Heart left ventricle (tissue), 16 donors: ENCODE data around the gene DCN. TPM values are rescaled to one million over a fixed set of nuclear protein-coding genes. Genes with fewer than 3 reads are reported as not detected.
A peak's percentile ranks its signal among the peaks of the same experiment; 100 is the strongest.

Source experiments
- ATAC-seq, 4 donors: fragments of 200-7000 bp; cut with Tn5 transposase; one replicate each; pipeline ENCODE4 v1.9.1; 2020 to 2022; ENCODE audit warnings: moderate library complexity in 4 of 4, mild to moderate bottlenecking in 3 of 4, moderate number of reproducible peaks in 1 of 4
- DNase-seq, 5 donors: peaks; one replicate each; pipeline ENCODE4 v3.0.0-alpha.2; 2020
- H3K27ac ChIP-seq, 12 donors: fragments of 200-600 bp; sonication (generic) in 4 of 12; one replicate each; pipeline versions ENCODE4 v1.5.0 to v1.8.0; 2016 to 2022; ENCODE audit warnings: mild to moderate bottlenecking in 2 of 12
- H3K27me3 ChIP-seq, 9 donors: fragments of 200-600 bp; sonication (generic) in 2 of 9; one replicate each; pipeline versions ENCODE4 v1.5.1 to v1.8.0; 2016 to 2022; ENCODE audit warnings: mild to moderate bottlenecking in 3 of 9
- H3K36me3 ChIP-seq, 9 donors: fragments of 200-600 bp; sonication (generic) in 2 of 9; one replicate each; pipeline versions ENCODE4 v1.5.0 to v1.8.0; 2018 to 2022; ENCODE audit warnings: mild to moderate bottlenecking in 2 of 9
- H3K4me1 ChIP-seq, 12 donors: fragments of 200-600 bp; sonication (generic) in 4 of 12; one replicate each; pipeline versions ENCODE4 v1.5.0 to v1.8.0; 2016 to 2022; ENCODE audit warnings: mild to moderate bottlenecking in 3 of 12
- H3K4me3 ChIP-seq, 12 donors: fragments of 200-600 bp; sonication (generic) in 4 of 12; one replicate each; pipeline versions ENCODE4 v1.5.0 to v1.8.0; 2017 to 2022; ENCODE audit warnings: mild to moderate bottlenecking in 9 of 12, moderate library complexity in 4 of 12
- H3K9me3 ChIP-seq, 12 donors: fragments of 200-600 bp; sonication (generic) in 4 of 12; one replicate each; pipeline versions ENCODE4 v1.5.0 to v1.8.0; 2016 to 2022; ENCODE audit warnings: mild to moderate bottlenecking in 1 of 12
- POLR2A ChIP-seq, 2 donors: fragments of 450-650 bp; IDR thresholded peaks; one replicate each; pipeline ENCODE4 v1.6.1; 2017; ENCODE audit warnings: antibody characterized with exemption in 2 of 2, mild to moderate bottlenecking in 2 of 2, moderate library complexity in 2 of 2
- WGBS, 4 donors: extraction: QIAGEN DNeasy Blood & Tissue Kit in 2 of 4; methylation state at CpG; one replicate each; pipeline versions ENCODE4 v1.1.5 to v1.1.7; 2013 to 2018; 5-methylcytosine and 5-hydroxymethylcytosine counted together
- intact Hi-C, 10 donors: fragments of 100-400 bp; cut with DNase I; formaldehyde crosslinking; loops; one replicate each; pipeline versions ENCODE4 v1.11.1 to v1.14.2; 2022
- polyA plus RNA-seq, 2 donors: library from polyadenylated mRNA; stranded (reverse); fragments of 200-250 nt; gene quantifications; one replicate each; pipeline ENCODE4 v1.2.3, GENCODE V29; 2013
- total RNA-seq, 9 donors: library from RNA; depleted of rRNA in 2 of 9; stranded (reverse); fragments of >200 nt in 2 of 9; fragmentation: NEBNext Ultra II Directional in 3 of 9; extraction: Animal tissue kit (Norgen Biotek cat#: 25700) in 3 of 9; gene quantifications; one replicate each; pipeline versions ENCODE4 v1.1.0 to v1.2.4, GENCODE V29; 2016 to 2023
- TF ChIP-seq, protein P1 (sequence below), 12 donors: fragments of 200-600 bp; sonication (generic) in 4 of 12; IDR thresholded peaks; one replicate each; pipeline versions ENCODE4 v1.5.0 to v1.8.0; 2018 to 2022; ENCODE audit warnings: antibody characterized with exemption in 12 of 12, mild to moderate bottlenecking in 5 of 12
- donor health status: ischemic (EF 13 %, LVEDD 7.1; RV severe dilation, severe dysfunction).
- donor health status: healthy with polysubstance abuse.
- donor health status: DM: no; HTN: yes; CAD: no.
- donor health status: DM: no; HTN: no; CAD: no.
- donor health status: ischemic (EF 25% LVEDD 6.9; RV normal size, moderate dysfunction).
- donor health status: ischemic (EF 25% LVEDD 5.7; RV mildly dilated, moderate dysfunction).
- donor health status: healthy.
- donor health status: DM: yes; HTN: yes; CAD: no.
- donor health status: ischemic (EF 35%, LVEDD 5.7; RV mildly dilated, moderate dysfunction).
- donor health status: nonischemic (EF 11% LVEDD 7.7; RV severe dilation, severe dysfunction).
- donor health status: DM: yes; HTN: yes; CAD: no.
- donor health status: PGD.
- donor health status: ischemic (EF 29% LVEDD 5.4; RV normal size, mild dysfunction).
- donor health status: nonischemic (EF 23%, LVEDD 6.1; RV moderate dilation, normal function).

Gene DCN
- total and polyA plus RNA-seq, 11 donors = 238 to 1,187 (median 536) TPM

DNA sequence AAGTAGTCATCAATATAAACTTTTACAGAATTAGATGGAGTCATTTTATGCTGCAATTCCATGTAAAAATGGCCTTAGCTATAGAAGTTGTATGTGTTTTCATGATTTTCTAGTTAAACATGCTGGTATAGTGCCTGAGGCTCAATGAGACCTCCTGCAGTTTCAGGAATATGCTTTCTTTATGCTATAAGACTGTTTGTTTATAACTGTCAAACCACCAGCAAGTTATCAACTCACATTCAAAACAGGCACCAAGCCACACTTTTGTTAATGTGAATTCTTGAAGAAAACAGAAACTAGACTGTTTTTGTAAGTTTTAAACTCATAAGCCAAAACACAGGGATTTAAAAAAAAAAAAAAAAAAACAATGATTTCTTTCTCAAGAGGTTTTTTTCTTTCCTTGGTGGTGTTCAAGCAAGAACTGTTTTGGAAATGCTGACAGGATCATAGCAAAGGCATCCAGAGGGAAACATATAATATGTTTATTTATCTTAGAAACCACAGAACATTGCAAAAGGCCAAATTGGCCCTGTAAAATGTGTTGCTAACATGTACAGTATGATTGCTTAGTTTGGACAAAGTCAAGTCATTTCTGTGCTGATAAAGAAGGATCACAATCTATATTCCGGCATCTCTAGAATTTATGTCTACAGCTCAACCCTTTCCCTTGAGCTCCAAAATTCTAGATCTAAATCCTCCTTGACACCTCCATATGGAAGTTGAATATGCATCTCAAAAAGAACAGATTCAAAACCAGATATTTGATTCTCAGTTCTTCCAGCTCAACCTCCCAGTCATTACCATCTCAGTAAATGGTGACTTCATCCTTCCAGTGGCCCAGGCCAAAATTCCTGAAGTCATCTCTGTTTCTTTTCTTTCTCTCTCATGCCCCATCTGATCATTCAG lies 42.3 kb downstream of the DCN start:
- peak overlapping the region in 1 of 12 donors; percentile 1 for H3K4me3 ChIP-seq
- intact Hi-C loops = no loop called here
- peak in 3 of 4 donors; percentile 66 to 78 (median 76) for ATAC-seq
- H3K9me3 ChIP-seq = no peaks in the 10 kb centered on the region
- TF ChIP-seq POLR2A (IDR thresholded peaks at IDR 0.05) = no peak
- TF ChIP-seq, protein P1, sequence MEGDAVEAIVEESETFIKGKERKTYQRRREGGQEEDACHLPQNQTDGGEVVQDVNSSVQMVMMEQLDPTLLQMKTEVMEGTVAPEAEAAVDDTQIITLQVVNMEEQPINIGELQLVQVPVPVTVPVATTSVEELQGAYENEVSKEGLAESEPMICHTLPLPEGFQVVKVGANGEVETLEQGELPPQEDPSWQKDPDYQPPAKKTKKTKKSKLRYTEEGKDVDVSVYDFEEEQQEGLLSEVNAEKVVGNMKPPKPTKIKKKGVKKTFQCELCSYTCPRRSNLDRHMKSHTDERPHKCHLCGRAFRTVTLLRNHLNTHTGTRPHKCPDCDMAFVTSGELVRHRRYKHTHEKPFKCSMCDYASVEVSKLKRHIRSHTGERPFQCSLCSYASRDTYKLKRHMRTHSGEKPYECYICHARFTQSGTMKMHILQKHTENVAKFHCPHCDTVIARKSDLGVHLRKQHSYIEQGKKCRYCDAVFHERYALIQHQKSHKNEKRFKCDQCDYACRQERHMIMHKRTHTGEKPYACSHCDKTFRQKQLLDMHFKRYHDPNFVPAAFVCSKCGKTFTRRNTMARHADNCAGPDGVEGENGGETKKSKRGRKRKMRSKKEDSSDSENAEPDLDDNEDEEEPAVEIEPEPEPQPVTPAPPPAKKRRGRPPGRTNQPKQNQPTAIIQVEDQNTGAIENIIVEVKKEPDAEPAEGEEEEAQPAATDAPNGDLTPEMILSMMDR (IDR thresholded peaks at IDR 0.05) = no peak
- 59 to 79% (median 79%) methylated on average over 1 of the region's 1 CpG for WGBS, 4 donors
- peaks cover 0 to 47% (median 11%) of the 10 kb centered on the region in 12 donors for H3K4me1 ChIP-seq
- peak in 3 of 5 donors; percentile 21 to 33 (median 28) for DNase-seq
- no peaks in the 10 kb centered on the region for H3K27me3 ChIP-seq
- H3K36me3 ChIP-seq = peaks cover 0 to 14% (median 0%) of the 10 kb centered on the region in 9 donors
- peak overlapping the region in 11 of 12 donors; percentile 20 to 86 (median 69) for H3K27ac ChIP-seq

DNA sequence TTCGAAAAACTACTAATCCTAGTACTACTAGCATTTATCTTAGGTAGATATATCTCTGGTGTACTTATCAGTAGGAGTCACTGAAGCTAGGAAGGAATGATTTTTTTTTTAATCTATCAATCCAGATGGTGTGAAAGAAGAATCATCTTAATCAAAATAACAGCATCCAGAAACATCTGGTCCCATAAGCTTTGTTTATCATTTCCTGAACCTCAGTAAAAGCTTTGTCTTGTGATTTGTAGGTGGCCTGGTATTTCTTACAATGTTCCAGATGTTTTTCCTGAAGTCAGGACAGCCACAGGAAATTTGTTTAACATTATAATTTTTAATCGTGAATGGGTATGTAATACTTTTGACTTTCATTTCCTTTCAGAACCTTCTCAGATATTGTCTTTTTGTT lies 43.3 kb downstream of the DCN start:
- no peak for ATAC-seq
- Histone ChIP-seq H3K27ac (peak overlapping the region in 10 of 12 donors; percentile 14 to 84 (median 66)), H3K9me3 (no peaks in the 10 kb centered on the region), H3K27me3 (no peaks in the 10 kb centered on the region), H3K4me1 (peaks cover 0 to 47% (median 11%) of the 10 kb centered on the region in 12 donors), H3K36me3 (peaks cover 0 to 4% (median 0%) of the 10 kb centered on the region in 9 donors), H3K4me3 (peak overlapping the region in 1 of 12 donors; percentile 1)
- TF ChIP-seq POLR2A (IDR thresholded peaks at IDR 0.05) = no peak
- TF ChIP-seq, protein P1 (IDR thresholded peaks at IDR 0.05) = no peak
- DNase-seq = no peak
- intact Hi-C loops = no loop called here
- 36 to 52% (median 47%) methylated on average over 2 of the region's 2 CpGs for WGBS, 4 donors

DNA sequence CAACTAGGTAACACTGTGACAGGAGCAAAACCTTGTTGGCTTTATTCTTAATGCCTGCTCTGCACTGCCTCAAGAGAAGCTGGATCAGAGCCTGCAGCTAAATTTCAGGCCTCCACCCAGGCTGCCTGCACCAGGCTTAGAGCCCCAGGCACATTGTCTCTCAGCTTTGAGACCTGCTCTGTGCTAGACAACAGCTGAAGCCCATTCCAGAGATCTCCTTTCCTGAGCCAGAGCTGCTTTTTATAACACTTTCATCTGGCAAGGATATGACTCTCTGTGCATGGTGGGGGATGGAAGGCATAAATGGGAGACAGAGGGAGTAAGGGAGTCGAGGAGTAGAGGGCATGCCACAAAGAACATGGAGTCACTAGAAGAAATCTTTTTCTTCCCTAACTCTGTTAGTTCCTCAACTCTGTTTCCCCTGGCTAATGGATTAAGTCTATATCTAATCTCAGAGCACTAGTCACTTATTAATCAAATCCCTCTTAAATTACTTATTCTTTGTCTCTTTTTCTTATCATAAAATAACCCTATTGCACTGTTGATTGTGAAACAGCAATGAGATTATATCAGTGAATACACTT lies 44.2 kb downstream of the DCN start:
- peak in 3 of 4 donors; percentile 27 to 68 (median 36) for ATAC-seq
- no peaks in the 10 kb centered on the region for H3K36me3 ChIP-seq
- intact Hi-C loops = no loop called here
- WGBS, 4 donors = 25 to 37% (median 32%) methylated on average over 1 of the region's 1 CpG
- H3K4me3 ChIP-seq = peak overlapping the region in 1 of 12 donors; percentile 1
- no peaks in the 10 kb centered on the region for H3K9me3 ChIP-seq
- peak in 1 of 5 donors; percentile 26 for DNase-seq
- peaks cover 0 to 46% (median 10%) of the 10 kb centered on the region in 12 donors for H3K4me1 ChIP-seq
- H3K27ac ChIP-seq = peak overlapping the region in 10 of 12 donors; percentile 13 to 84 (median 66)
- no peaks in the 10 kb centered on the region for H3K27me3 ChIP-seq
- TF ChIP-seq, protein P1 (IDR thresholded peaks at IDR 0.05) = no peak
- TF ChIP-seq POLR2A (IDR thresholded peaks at IDR 0.05) = no peak

DNA sequence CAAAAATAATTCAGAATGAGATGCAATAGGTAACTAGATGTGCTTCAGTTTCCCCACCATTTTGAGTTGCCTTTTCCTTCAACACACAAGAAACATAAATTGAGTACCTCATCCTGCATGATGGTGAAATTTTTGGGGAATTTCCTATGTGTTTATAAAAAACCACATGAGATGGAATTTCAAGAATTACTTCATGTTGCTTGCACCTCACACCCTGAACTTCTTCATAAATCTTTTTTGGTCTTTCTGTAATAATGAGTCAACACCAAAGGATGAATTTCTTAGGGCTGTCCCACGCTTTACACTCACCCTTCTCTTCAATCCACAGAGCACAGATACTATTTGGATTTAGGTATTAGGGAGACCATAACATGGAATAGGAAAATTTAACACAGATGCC lies 48.7 kb downstream of the DCN start:
- WGBS, 4 donors = 96 to 100% (median 96%) methylated on average over 1 of the region's 1 CpG
- intact Hi-C loops = no loop called here

More for the DNA sequence above, 48.7 kb downstream of the DCN start:
- Histone ChIP-seq H3K9me3 (no peaks in the 10 kb centered on the region), H3K27me3 (no peaks in the 10 kb centered on the region), H3K27ac (no peak overlapping the region), H3K4me3 (no peak overlapping the region), H3K4me1 (peaks cover 0 to 21% (median 7%) of the 10 kb centered on the region in 12 donors), H3K36me3 (no peaks in the 10 kb centered on the region)
- DNase-seq (no peak), ATAC-seq (no peak)
- no peak for TF ChIP-seq POLR2A (IDR thresholded peaks at IDR 0.05)
- TF ChIP-seq, protein P1 (IDR thresholded peaks at IDR 0.05) = no peak
